Effector CD8-positive, alpha-beta T cell (primary cell): ENCODE measurements around the gene TMEM179.
"Not testable (repeated sequence)": the region's sequence is repeated elsewhere in the genome, so short reads cannot be mapped to it uniquely, and the experiment has no call there.

Experiments
- DNase-seq: peaks from one replicate; lab custom pipeline; 2025; lab: John Stamatoyannopoulos, UW

TMEM179 gene

GRCh38 chr14:104637546-104638003, 33.0 kb upstream of the TMEM179 start:
- DNase-seq, result no peak

DNA sequence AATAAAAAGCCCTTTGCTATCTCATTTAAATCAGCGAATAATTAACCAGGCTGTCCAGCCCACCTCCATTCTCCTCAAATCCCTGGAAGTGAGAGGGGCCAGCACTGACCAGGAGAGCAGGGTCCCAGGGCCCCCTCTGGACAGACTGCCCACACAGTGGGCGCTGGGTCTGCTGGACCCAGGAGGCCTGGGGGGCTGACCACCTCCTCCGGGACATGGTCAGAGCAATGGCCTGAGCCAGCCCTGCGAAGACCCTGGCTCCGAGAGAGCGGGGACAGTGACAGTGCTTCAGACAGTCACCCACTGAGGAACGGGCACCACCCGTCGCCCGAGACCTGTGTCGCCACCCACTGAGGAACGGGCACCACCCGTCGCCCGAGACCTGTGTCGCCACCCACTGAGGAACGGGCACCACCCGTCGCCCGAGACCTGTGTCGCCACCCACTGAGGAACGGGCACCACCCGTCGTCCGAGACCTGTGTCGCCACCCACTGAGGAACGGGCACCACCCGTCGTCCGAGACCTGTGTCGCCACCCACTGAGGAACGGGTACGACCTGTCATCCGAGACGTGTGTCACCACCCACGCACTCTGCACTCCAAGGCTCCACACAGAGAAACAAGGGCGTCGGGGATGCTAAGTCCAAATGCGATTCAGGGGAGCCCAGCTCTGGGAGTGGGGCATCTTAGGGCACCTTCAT, 32.4 kb upstream of the TMEM179 start:
- DNase-seq, result not testable (repeated sequence)

DNA sequence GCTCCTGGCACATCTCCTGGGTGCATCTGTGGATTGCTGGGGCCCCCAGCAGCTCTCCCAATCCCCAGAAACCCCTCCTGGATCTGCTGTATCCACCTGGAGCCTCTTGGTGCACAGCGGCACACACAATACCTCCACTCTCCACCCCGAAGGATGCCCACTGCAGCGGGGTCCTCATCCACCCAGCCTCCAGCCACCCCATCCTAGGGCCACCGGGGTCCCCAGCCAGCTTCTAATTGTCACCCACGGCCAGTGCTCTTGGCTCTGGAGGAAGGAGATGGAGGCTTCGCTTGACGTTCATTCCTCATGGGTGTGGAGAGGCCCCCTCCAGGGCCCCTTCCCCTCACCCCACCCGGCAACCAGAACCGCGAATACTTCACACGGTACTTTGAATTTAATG, 31.6 kb upstream of the TMEM179 start:
- no peak for DNase-seq

GRCh38 chr14:104635717-104636116, 31.1 kb upstream of the TMEM179 start:
- DNase-seq, result no peak

DNA sequence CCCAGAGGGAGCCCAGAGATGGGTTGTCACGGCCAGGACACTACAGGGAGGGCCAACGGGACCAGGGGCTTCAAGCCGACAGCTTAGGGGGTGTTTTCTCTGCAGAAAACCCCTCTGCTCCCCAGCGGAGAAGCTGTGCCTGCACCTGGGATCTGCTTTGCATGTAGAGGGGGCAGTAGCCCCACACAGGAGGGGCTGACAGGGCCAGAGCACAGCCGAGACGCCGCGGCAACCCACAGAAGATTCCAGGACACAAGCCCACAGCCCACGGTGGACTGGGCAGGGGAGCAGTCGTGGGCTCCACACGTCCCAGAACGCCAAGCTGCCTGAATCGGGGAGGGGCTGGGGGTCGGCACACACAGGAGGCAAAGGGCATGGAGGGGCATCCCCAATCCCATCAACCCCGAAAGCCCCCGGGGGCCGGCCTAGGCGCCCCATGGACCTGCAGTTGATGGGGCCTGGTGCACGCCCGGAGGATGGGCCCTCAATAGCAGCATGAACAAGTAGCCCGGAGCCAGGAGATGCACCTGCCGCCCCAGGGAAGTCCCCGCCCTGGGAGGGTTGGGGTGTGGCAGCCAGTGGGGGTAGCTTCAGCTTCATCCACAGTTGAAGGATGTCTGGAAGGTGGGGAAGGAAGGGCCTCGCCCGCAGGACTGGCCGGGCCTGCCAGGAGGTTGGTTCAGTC, 30.5 kb upstream of the TMEM179 start:
- no peak for DNase-seq

DNA sequence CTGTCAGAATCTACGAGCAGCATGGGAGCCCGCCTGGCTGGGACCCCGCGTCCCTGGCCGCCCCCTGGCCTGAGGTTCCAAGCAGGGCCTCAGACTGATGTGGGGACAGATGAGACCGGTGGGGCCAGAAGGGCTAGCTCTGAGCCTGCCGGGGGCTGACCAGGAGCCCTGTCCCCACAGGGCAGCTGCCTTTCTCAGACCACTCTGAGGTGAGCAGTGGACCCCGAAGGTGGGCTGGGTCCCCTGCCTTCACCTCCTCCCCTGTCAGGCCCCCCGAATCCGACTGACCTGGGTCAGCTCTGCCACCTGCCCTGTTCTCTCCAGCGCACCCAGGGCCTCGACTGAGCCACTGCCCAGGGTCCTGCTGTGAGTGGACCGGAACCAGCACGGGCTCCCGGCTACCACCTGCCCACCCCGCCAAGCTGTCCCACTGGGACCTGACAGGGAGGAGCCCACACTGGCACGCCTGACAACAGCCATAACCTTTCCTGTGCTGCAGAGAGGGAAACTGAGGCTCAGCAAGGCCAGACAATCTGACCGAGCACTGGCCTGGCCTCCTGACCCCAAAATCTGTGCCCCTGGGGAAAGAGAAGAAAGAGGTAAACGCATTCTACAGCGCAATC, 29.7 kb upstream of the TMEM179 start:
- no peak for DNase-seq

GRCh38 chr14:104633276-104634137, 28.9 kb upstream of the TMEM179 start:
- DNase-seq, result no peak

DNA sequence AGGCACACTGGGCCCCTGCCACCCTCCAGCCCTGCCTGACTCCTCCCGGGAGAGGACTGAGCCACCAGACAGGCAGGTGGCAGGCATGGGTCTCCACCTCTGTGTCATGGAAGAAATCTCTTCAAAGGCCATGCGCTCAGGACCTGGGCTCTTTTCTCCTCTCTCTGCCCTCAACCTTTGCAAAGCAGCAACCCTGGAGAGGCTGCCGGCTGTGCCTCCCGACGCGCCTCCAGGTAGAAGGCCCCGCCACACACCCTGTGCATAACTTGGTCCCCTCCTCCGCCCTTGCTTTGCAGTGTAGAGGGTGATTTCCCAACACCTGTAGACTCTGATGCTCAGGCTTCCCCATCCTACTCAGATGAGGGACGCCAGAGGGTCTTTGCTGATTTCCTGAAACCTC, 28.2 kb upstream of the TMEM179 start:
- DNase-seq, result no peak

- no peak for DNase-seq
Measured at GRCh38 chr14:104624939-104625338, 20.4 kb upstream of the TMEM179 start.

GRCh38 chr14:104614126-104614812, 9.7 kb upstream of the TMEM179 start:
- no peak for DNase-seq

DNA sequence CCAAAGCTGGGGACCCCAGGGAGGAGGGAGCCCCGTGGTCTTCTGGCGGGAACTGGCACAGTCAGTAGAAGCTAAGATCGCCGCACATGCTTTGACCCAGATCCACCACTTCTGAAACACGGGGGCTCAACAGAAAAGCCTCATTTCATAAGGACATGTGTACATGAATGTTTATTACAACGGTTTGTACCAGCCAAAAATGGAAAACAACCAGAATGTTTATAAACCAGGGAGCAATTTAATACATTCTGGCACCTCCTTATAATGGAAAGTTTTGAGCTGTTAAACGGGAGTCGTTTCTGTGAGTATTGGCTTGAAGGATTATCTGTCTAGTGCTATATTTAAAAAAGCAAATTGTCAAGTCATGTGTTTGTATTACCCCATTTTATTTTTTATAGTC, 7.3 kb upstream of the TMEM179 start:
- DNase-seq, result no peak

DNA sequence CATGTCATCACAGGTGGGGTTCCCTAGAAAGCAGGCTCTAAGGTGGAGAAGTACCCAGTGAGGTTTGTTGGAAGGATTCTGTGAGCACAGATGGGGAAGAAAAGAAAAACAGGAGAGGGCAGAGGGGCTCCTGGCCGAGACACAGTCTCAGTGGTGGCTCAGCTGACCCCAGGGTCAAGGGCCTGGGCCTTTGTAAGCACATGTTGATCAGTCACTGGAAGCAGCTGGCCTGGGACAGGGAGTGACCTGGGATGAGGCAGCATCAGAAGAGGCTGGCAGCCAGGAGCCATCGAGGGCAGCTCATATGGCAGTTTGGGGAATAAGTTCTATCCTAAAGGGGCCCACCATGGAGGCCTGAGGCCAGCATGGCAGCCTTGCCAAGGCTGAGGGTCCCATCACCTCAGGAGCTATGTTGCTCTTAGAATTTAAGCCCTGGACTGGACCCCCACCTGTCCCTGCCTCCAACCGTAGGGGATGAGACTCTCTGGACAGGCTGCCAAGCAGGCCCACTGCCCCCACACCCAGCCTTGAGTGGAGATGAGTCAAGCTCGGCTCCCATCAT, 6.3 kb upstream of the TMEM179 start:
- no peak for DNase-seq

DNA sequence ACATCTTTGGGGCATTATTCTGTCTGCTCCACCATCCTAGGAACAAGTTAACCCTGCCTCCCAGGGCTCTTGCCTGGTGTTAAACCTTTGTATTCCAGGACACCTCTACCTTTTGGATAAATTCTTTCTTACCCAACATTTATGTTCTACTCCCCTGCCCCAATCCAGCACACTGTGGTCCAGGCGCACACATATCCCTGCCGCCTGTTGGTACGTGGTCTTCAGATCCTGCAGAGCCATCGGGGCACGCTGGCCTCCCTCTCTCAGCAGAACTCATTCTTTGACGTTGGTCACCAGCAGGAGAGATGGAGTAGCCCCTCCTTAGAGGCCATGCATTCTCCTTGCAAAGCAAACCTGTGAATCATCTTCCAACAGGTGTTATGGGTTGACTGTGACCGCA, 5.1 kb upstream of the TMEM179 start:
- DNase-seq, result no peak

GRCh38 chr14:104603711-104604401, 716 bp downstream of the TMEM179 start:
- no peak for DNase-seq

- no peak for DNase-seq
Measured at GRCh38 chr14:104602933-104603325, 1.6 kb downstream of the TMEM179 start.

GRCh38 chr14:104602315-104602932, 2.1 kb downstream of the TMEM179 start:
- no peak for DNase-seq

GRCh38 chr14:104601786-104602185, 2.8 kb downstream of the TMEM179 start:
- no peak for DNase-seq

- DNase-seq, result no peak
Measured at GRCh38 chr14:104600805-104601204, 3.8 kb downstream of the TMEM179 start.

DNA sequence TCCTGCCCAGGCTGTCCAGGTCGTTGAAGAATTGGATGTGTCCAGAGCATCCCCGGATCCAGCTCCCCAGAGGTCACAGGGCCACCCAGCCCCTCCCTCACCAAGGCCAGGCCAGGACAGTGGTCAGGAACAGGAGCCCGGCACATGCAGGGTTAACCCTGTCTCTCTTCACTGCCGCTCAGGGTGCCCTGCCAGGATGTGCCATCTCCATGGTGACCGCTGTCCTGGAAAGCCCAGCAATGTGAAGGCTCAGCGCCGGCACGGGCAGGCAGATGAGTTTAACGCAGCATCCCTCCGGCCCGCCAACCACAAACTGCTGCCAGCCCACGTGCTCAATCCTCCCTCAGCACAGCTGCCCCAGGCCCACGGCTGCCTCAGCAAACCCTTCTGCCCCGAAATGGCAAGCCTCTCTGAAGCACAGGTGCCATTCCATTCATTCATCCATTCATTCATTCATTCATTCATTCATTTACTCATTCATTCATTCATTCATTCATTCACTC, 4.4 kb downstream of the TMEM179 start:
- DNase-seq, result no peak

GRCh38 chr14:104599446-104599845, 5.1 kb downstream of the TMEM179 start:
- no peak for DNase-seq
